GM12801 (cell line): Measurements from ENCODE around the gene CLASP1.

Experiments used
- TF ChIP-seq, protein P1 (sequence below): IDR thresholded peaks from one replicate; pipeline ENCODE4 v1.5.1; 2011; ENCODE audit warnings: control low read depth; ENCODE audit not compliant: insufficient read length; ENCODE audit errors: extremely low read depth

CLASP1 gene

DNA sequence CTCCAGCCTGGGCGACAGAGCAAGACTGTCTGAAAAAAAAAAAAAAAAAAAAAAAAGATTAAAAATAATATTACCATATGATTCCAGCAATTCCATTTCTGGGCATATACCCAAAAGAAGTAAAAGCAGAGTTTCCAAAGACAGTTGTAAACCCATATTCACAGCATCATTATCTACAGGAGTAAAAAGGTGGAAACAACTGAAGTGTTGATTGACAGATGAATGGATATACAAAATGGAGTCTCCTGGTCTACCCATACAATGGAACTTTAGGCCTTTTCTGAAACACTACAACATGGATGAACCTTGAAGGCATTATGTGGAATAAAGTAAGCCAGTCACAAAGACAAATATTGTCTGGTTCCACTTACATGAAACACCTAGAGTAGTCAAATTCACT is 112.9 kb downstream of the CLASP1 start:
- TF ChIP-seq, protein P1, sequence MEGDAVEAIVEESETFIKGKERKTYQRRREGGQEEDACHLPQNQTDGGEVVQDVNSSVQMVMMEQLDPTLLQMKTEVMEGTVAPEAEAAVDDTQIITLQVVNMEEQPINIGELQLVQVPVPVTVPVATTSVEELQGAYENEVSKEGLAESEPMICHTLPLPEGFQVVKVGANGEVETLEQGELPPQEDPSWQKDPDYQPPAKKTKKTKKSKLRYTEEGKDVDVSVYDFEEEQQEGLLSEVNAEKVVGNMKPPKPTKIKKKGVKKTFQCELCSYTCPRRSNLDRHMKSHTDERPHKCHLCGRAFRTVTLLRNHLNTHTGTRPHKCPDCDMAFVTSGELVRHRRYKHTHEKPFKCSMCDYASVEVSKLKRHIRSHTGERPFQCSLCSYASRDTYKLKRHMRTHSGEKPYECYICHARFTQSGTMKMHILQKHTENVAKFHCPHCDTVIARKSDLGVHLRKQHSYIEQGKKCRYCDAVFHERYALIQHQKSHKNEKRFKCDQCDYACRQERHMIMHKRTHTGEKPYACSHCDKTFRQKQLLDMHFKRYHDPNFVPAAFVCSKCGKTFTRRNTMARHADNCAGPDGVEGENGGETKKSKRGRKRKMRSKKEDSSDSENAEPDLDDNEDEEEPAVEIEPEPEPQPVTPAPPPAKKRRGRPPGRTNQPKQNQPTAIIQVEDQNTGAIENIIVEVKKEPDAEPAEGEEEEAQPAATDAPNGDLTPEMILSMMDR = no peak

DNA sequence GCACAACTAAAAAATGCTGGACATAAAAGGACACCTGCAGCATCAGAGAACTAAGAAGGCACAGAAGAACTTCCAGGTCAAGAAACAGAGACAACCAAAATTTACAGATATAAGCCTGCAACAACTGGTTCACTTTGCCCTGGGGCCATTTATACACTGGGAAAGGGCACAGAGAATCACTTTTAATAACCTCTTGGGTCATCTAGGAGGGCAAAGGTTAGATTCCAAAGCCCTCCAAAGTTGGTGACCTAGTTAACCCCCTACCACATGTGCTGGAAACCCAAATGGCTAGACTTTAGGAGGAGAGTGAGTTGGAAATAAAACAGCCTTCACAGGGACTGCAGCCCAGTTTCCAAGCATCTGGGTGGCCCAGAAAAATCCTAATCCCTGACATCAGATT is 115.3 kb downstream of the CLASP1 start:
- TF ChIP-seq, protein P1 = no peak

DNA sequence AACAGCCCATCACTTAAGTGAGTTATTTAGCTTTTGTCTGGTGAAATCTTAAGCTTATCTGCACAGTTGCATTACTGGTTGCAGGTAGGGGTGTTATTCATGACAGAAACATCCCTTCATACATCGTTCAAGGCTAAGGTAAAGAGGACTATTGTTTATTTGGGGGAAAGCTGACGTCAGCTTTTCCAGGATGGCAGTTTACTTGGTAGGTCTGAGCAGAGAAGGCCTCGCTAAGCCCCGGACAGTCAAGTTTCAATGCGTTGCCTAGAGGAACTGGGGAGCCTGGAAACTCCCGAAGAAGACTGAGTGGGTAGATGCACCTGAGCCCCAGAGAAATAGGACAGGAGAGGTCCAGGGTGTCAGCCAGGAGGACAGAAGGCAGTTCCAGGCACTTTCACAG is 116.4 kb downstream of the CLASP1 start:
- TF ChIP-seq, protein P1 = no peak

DNA sequence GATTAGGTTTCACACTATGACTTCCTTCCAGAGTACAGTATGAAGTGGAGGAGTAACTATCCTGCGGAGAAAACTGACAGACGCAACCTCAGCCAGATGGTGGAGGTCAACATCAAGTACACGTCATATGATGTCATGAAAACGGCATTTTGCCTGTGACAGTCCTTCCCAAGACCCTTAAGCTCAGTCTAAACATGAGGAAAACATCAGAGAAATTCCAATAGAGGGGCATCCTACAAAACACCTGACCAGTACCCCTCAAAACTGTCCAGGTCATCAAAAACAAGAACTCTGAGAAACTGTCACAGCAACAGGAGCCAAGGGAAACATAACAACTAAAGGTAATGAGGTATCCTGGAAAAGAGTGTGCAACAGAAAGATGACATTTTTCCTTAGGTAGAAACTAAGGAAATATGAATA is 116.9 kb downstream of the CLASP1 start:
- TF ChIP-seq, protein P1 = no peak

DNA sequence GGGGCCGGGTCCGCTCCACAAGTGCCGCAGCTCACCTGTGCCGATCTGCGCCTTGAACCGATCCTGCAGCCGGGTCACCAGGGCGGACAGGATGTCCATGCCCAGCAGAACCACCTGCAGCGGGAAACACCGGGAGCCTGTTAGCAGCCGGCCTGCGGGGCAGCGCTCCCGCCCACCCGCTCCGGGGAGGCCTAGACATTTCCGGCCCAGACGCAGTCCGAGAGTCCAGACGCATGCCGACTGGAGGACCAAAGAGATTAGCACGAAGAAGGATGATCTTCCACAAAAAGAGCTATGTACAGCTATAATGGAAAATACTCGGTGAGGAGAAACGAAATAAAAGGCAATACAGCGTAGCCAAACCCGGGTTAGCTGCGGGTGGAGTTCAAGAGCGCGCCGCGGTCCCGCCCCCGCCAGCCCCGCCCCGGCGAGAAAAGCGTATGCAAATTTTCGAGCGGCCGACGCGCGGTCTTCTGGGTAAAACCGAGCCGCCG is 119.0 kb downstream of the CLASP1 start:
- TF ChIP-seq, protein P1 = no peak

DNA sequence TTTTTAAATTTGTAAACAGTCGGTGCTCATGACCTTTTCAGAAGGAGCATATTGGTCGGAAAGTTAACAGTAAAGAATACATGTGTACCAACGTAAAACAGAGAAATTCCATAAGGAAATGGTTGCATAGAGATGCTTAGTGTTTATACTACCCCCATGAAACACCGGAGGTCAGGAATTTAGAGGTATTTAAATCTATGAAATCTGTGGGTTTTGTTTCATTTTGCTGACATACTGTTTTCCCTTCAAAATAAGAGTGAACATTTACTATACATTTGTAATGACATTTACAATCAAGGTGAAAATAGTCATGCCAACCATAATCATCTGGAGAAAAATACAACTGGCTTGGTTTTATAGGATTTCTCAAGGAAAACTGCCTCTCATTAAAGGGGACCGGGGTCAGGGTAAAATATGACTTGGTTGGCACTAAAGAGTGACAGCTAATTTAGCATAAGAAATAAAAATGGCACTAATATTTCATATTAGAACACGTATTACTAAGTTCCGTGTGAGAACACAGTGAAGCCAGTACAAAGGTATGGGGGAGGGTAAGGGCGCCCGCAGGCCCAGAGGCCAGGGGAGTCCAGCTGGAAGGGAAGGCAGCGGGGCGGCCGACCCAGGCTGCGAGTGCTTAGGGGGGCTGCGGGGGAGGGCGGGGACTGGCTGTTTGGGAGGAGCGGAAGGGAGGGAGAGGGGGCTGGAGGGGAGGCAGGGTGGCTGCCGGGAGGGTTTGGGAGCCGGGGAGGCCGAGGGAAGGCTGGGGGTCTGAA is 119.6 kb downstream of the CLASP1 start:
- TF ChIP-seq, protein P1 = no peak

DNA sequence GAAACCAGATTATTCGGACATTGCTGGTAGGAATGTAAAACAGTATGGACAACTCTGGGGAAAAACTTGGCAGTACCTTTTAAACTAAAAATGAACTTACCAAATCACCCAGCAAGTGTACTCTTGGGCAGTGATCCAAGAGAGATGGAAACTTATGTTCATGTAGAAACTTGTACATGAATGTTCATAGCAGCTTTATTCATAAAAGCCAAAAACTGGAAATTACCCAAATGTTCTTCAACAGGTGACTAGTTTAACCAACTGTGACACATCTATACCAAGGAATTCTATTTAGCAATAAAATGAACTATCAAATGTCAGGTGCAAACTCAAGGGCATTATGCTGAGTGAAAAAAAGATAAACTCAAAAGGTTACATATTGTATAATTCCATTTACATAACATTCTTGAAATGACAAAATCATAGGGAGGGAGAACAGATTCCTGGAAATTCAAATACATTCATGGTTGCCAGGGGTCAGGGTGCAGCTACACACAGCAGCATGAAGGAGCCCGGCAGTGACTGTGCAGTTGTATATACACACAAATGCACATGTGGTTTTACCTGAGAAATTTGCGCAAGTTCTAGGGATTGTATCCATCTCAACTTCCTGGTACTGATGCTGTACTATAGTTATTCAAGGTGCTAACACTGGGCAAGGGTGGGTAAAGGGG is 122.1 kb downstream of the CLASP1 start:
- TF ChIP-seq, protein P1 = no peak
